Endothelial cell of umbilical vein (primary cell): ENCODE measurements around the gene RALGPS1.

Experiments used
- POLR2AphosphoS5 ChIP-seq: IDR thresholded peaks from 2 replicates; pipeline ENCODE4 v1.6.1; 2012; ENCODE audit warnings: low read depth, mild to moderate bottlenecking, control low read depth, low read length, moderate library complexity; ENCODE audit not compliant: insufficient read depth
- TF ChIP-seq, protein P1 (sequence below), 2 donors: IDR thresholded peaks; 1 replicate in 1 of 2; 2 replicates in 1 of 2; pipeline ENCODE4 v1.5.1; 2011; ENCODE audit warnings: low read length in 2 of 2, mild to moderate bottlenecking in 2 of 2, moderate library complexity in 2 of 2, control low read depth in 1 of 2, inconsistent platforms in 1 of 2, low read depth in 1 of 2; ENCODE audit not compliant: insufficient read depth in 1 of 2; ENCODE audit errors: extremely low read depth in 1 of 2

DNA sequence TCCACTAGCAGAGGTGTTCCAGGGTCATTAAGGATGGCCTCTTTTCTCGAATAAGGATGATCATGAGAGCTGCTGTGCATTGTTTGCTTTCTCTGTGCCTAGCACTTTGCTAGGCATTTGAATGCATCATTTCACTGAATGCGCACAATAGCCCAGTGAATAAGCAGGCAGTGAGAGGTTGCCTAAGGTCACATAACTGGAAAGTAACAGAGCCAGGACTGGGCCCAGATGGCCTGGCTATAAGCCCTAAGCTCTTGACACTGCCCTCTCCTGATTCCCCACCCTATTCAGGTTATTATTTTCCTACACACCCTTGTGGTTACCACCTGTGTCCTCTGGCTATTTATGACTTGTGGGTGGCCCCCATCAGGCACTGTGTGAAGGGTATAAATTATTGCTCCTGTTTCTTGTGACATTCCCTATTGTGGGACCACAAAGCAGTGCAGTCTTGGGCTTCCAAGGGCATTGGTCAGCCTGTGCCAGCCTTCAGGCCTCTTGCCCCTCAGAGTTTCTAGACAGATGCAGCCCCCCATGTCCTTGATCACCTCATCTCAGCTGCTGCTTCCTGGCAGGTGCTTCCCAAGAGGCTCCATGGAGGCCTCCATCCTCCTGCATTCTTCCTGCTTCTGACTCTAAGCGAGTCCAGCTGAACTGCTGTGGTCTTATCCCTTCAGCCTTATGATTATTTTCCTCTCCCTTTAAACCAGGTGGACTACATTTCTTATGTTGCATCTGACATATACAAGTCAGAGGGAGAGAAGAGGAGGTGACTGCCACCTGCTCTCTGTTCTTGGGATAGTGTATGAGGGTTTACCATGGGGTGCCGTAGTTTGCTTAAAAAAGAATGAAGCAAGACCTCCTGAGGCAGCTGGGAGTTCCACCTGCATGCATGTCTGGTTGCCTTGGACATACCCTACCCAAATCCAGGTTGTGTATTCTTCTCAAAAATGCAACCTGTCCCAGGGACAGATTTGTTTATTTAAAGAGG, 160.3 kb downstream of the RALGPS1 start:
- TF ChIP-seq, protein P1, sequence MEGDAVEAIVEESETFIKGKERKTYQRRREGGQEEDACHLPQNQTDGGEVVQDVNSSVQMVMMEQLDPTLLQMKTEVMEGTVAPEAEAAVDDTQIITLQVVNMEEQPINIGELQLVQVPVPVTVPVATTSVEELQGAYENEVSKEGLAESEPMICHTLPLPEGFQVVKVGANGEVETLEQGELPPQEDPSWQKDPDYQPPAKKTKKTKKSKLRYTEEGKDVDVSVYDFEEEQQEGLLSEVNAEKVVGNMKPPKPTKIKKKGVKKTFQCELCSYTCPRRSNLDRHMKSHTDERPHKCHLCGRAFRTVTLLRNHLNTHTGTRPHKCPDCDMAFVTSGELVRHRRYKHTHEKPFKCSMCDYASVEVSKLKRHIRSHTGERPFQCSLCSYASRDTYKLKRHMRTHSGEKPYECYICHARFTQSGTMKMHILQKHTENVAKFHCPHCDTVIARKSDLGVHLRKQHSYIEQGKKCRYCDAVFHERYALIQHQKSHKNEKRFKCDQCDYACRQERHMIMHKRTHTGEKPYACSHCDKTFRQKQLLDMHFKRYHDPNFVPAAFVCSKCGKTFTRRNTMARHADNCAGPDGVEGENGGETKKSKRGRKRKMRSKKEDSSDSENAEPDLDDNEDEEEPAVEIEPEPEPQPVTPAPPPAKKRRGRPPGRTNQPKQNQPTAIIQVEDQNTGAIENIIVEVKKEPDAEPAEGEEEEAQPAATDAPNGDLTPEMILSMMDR (IDR thresholded peaks at IDR 0.05; ENCODE audit: extremely low read depth in 1 of 2, insufficient read depth in 1 of 2, low read depth in 1 of 2, low read length in 2 of 2): no peak
- no peak for TF ChIP-seq POLR2AphosphoS5
